HepG2 (cell line): Measurements from ENCODE around the gene TMEM19. TPM values are rescaled to one million over a fixed set of nuclear protein-coding genes. Genes with fewer than 3 reads are reported as not detected.

Source experiments
- ATF3 ChIP-seq: sonication (generic); formaldehyde crosslinking; IDR thresholded peaks from 2 replicates; pipeline ENCODE4 v1.4.0; 2020; ENCODE audit warnings: missing genetic modification reagents
- HNF1A ChIP-seq, 2 experiments: sonication (generic) in 1 of 2; formaldehyde crosslinking in 1 of 2; IDR thresholded peaks; 2 replicates each; pipeline versions ENCODE4 v1.4.0 to v1.6.1; 2016 to 2020; ENCODE audit warnings: borderline replicate concordance in 1 of 2, low read depth in 1 of 2, mild to moderate bottlenecking in 1 of 2, missing genetic modification reagents in 1 of 2
- IKZF1 ChIP-seq: fragments of 450-650 bp; IDR thresholded peaks from 2 replicates; pipeline ENCODE4 v1.7.1; 2016
- KDM4B ChIP-seq: sonication (generic); formaldehyde crosslinking; IDR thresholded peaks from 2 replicates; pipeline ENCODE4 v1.4.0; 2020; ENCODE audit warnings: missing genetic modification reagents
- KDM6A ChIP-seq: IDR thresholded peaks from 2 replicates; pipeline ENCODE4 v1.6.1; 2016; ENCODE audit warnings: low read depth
- MEF2D ChIP-seq: sonication (generic); formaldehyde crosslinking; IDR thresholded peaks from 2 replicates; pipeline ENCODE4 v1.5.1; 2020; ENCODE audit warnings: mild to moderate bottlenecking, missing genetic modification reagents
- NFE2L2 ChIP-seq: fragments of 150-350 bp; IDR thresholded peaks from 2 replicates; pipeline ENCODE4 v1.6.1; 2014; ENCODE audit warnings: low read length
- POGZ ChIP-seq: sonication (generic); formaldehyde crosslinking; IDR thresholded peaks from 2 replicates; pipeline ENCODE4 v1.4.0; 2020; ENCODE audit warnings: mild to moderate bottlenecking, missing genetic modification reagents
- PRDM4 ChIP-seq: sonication (generic); formaldehyde crosslinking; IDR thresholded peaks from 2 replicates; pipeline ENCODE4 v1.9.0; 2021; ENCODE audit warnings: missing genetic modification reagents, borderline replicate concordance
- SRSF9 ChIP-seq: fragments of 200-400 bp; formaldehyde crosslinking; IDR thresholded peaks from 2 replicates; pipeline ENCODE4 v1.6.1; 2018; ENCODE audit warnings: borderline replicate concordance, mild to moderate bottlenecking, low read depth, low read length; ENCODE audit not compliant: insufficient read depth, poor library complexity, severe bottlenecking
- ZNF235 ChIP-seq: sonication (generic); formaldehyde crosslinking; IDR thresholded peaks from 2 replicates; pipeline ENCODE4 v1.8.1; 2023; ENCODE audit warnings: mild to moderate bottlenecking, missing genetic modification reagents, borderline replicate concordance
- ZNF33B ChIP-seq: sonication (generic); formaldehyde crosslinking; IDR thresholded peaks from 2 replicates; pipeline ENCODE4 v1.5.1; 2020; ENCODE audit warnings: mild to moderate bottlenecking, missing genetic modification reagents
- ZNF614 ChIP-seq: IDR thresholded peaks from 2 replicates; pipeline ENCODE4 v1.6.1; 2018; ENCODE audit warnings: missing biosample characterization, missing genetic modification reagents, inconsistent platforms, borderline replicate concordance
- ZNF792 ChIP-seq: IDR thresholded peaks from 2 replicates; pipeline ENCODE4 v1.6.1; 2016
- ZNF891 ChIP-seq: sonication (generic); formaldehyde crosslinking; IDR thresholded peaks from 2 replicates; pipeline ENCODE4 v1.5.0; 2020; ENCODE audit warnings: mild to moderate bottlenecking, missing genetic modification reagents
- polyA plus RNA-seq, 8 experiments: library from polyadenylated mRNA; depleted of rRNA in 3 of 8; stranded (reverse) in 7 of 8; unstranded in 1 of 8; fragments of >200 nt; fragmentation: Illumina TruSeq in 4 of 8; extraction: Trizol in 4 of 8; gene quantifications; 2 replicates each; pipeline versions ENCODE4 v1.2.1 to v1.2.3, GENCODE V29; 2011 to 2016; ENCODE audit warnings: low read depth in 4 of 8, missing spikeins in 1 of 8, mixed read lengths in 1 of 8; ENCODE audit not compliant: insufficient read depth in 1 of 8
- total RNA-seq, 5 experiments: library from RNA; depleted of rRNA; stranded (reverse); fragments of >200 nt; fragmentation: Illumina TruSeq; extraction: Trizol; gene quantifications; 2 replicates each; pipeline ENCODE4 v1.2.3, GENCODE V29; 2016; ENCODE audit warnings: low read depth in 1 of 5
- TF ChIP-seq, protein P1 (sequence below): sonication (generic); formaldehyde crosslinking; IDR thresholded peaks from 2 replicates; pipeline ENCODE4 v1.5.1; 2020; ENCODE audit warnings: mild to moderate bottlenecking, missing genetic modification reagents, borderline replicate concordance
- TF ChIP-seq, protein P2 (sequence below): IDR thresholded peaks from 2 replicates; pipeline ENCODE4 v1.6.1; 2018; ENCODE audit warnings: missing genetic modification reagents, mild to moderate bottlenecking, missing compliant biosample characterization
- TF ChIP-seq, protein P3 (sequence below): sonication (generic); formaldehyde crosslinking; IDR thresholded peaks from 2 replicates; pipeline ENCODE4 v1.4.0; 2020; ENCODE audit warnings: missing genetic modification reagents, low read depth, mild to moderate bottlenecking, borderline replicate concordance

The TMEM19 gene
- total and polyA plus RNA-seq, 2 of the 13 experiments (the other 11 are each of a cell fraction or from before 2014, with no cell fraction given) = 16.9 to 22.5 TPM

GRCh38 chr12:71685914-71686657 lies at the start of gene TMEM19 (continued):
- TF ChIP-seq HNF1A (IDR thresholded peaks at IDR 0.05; ENCODE audit: low read depth) (no peak), HNF1A (CRISPR knock-in tag; IDR thresholded peaks at IDR 0.05; ENCODE audit: borderline replicate concordance) (peak; percentile 81; the same call in 1 of the 2 replicates), NFE2L2 (no peak), SRSF9 (no peak), MEF2D (CRISPR knock-in tag) (peak; percentile 75; the same call in 1 of the 2 replicates), ZNF235 (CRISPR knock-in tag) (peak; percentile 90; the same call in 1 of the 2 replicates), ATF3 (CRISPR knock-in tag) (peak; percentile 31; the same call in 1 of the 2 replicates), POGZ (CRISPR knock-in tag) (peak; percentile 97), KDM4B (CRISPR knock-in tag) (peak; percentile 17; the same call in 1 of the 2 replicates), ZNF614 (CRISPR knock-in tag) (peak; percentile 80), PRDM4 (CRISPR knock-in tag) (no peak), KDM6A (CRISPR knock-in tag) (no peak), ZNF33B (peak; percentile 93; the same call in 1 of the 2 replicates), IKZF1 (no peak), ZNF792 (CRISPR knock-in tag) (0 out of 2 replicates have a peak, but pooled peaks have one; percentile 44), ZNF891 (CRISPR knock-in tag) (peak; percentile 81)
- TF ChIP-seq, protein P1, sequence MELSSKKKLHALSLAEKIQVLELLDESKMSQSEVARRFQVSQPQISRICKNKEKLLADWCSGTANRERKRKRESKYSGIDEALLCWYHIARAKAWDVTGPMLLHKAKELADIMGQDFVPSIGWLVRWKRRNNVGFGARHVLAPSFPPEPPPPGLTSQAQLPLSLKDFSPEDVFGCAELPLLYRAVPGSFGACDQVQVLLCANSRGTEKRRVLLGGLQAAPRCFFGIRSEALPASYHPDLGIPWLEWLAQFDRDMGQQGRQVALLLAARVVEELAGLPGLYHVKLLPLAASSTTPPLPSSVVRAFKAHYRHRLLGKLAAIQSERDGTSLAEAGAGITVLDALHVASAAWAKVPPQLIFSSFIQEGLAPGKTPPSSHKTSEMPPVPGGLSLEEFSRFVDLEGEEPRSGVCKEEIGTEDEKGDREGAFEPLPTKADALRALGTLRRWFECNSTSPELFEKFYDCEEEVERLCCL (CRISPR knock-in tag) = peak; percentile 66; the same call in 1 of the 2 replicates
- TF ChIP-seq, protein P2, sequence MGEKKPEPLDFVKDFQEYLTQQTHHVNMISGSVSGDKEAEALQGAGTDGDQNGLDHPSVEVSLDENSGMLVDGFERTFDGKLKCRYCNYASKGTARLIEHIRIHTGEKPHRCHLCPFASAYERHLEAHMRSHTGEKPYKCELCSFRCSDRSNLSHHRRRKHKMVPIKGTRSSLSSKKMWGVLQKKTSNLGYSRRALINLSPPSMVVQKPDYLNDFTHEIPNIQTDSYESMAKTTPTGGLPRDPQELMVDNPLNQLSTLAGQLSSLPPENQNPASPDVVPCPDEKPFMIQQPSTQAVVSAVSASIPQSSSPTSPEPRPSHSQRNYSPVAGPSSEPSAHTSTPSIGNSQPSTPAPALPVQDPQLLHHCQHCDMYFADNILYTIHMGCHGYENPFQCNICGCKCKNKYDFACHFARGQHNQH = peak; percentile 87
- TF ChIP-seq, protein P3, sequence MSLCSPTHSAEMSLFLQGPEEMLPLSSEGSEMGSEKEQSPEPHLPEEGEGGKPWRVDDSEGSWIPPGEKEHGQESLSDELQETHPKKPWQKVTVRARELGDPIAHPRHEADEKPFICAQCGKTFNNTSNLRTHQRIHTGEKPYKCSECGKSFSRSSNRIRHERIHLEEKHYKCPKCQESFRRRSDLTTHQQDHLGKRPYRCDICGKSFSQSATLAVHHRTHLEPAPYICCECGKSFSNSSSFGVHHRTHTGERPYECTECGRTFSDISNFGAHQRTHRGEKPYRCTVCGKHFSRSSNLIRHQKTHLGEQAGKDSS (CRISPR knock-in tag) = peak; percentile 92
